Left lung (tissue), 10 donors: ENCODE data around the gene JADE2. TPM values are rescaled to one million over a fixed set of nuclear protein-coding genes. Genes with fewer than 3 reads are reported as not detected.

Experiments
- ATAC-seq: fragments of 200-7000 bp; cut with Tn5 transposase; one replicate; pipeline ENCODE4 v1.9.1; 2020; ENCODE audit warnings: moderate library complexity
- DNase-seq, 4 donors: peaks; one replicate each; pipeline ENCODE4 v3.0.0-alpha.2; 2013 to 2020
- H3K27ac ChIP-seq, 2 donors: fragments of 200-600 bp; sonication (generic) in 1 of 2; one replicate each; pipeline versions ENCODE4 v1.5.0 to v1.8.0; 2020 to 2021
- H3K27me3 ChIP-seq, 2 donors: fragments of 200-600 bp; sonication (generic) in 1 of 2; one replicate each; pipeline versions ENCODE4 v1.5.0 to v1.8.0; 2020 to 2021
- H3K36me3 ChIP-seq, 2 donors: fragments of 200-600 bp; sonication (generic) in 1 of 2; one replicate each; pipeline versions ENCODE4 v1.5.0 to v1.8.0; 2020 to 2021
- H3K4me1 ChIP-seq, 2 donors: fragments of 200-600 bp; one replicate each; pipeline ENCODE4 v1.8.0; 2021
- H3K4me3 ChIP-seq, 2 donors: fragments of 200-600 bp; sonication (generic) in 1 of 2; one replicate each; pipeline versions ENCODE4 v1.5.0 to v1.8.0; 2020 to 2021; ENCODE audit warnings: mild to moderate bottlenecking in 1 of 2
- H3K9me3 ChIP-seq, 2 donors: fragments of 200-600 bp; sonication (generic) in 1 of 2; one replicate each; pipeline versions ENCODE4 v1.5.0 to v1.8.0; 2020 to 2021
- intact Hi-C, 2 donors: fragments of 100-400 bp; cut with DNase I; formaldehyde crosslinking; loops; one replicate each; pipeline versions ENCODE4 v1.11.2 to v1.14.2; 2022
- polyA plus RNA-seq, 6 donors: library from polyadenylated mRNA; unstranded; fragments of 120-200 nt; gene quantifications; one replicate each; pipeline ENCODE4 v1.2.1, GENCODE V29; 2013; ENCODE audit not compliant: insufficient read length in 6 of 6
- total RNA-seq, 2 donors: library from RNA; stranded (reverse); fragmentation: NEBNext Ultra II Directional; extraction: Animal tissue kit (Norgen Biotek cat#: 25700); gene quantifications; one replicate each; pipeline ENCODE4 v1.2.1, GENCODE V29; 2021
- TF ChIP-seq, protein P1 (sequence below), 2 donors: fragments of 200-600 bp; sonication (generic) in 1 of 2; IDR thresholded peaks; one replicate each; pipeline versions ENCODE4 v1.5.0 to v1.8.0; 2021; ENCODE audit warnings: antibody characterized with exemption in 2 of 2
- donor health status: DM: no; HTN: yes; CAD: no.
- donor health status: DM: no; HTN: no; CAD: no.

Gene JADE2
- total and polyA plus RNA-seq, 8 donors = 13.5 to 51.1 (median 17.3) TPM

- Histone ChIP-seq H3K27ac (no peak overlapping the region), H3K4me1 (peaks cover 22 to 50% of the 10 kb centered on the region in 2 donors), H3K9me3 (no peaks in the 10 kb centered on the region), H3K4me3 (no peak overlapping the region), H3K36me3 (no peaks in the 10 kb centered on the region), H3K27me3 (no peaks in the 10 kb centered on the region)
- intact Hi-C loops = no loop called here
- TF ChIP-seq, protein P1, sequence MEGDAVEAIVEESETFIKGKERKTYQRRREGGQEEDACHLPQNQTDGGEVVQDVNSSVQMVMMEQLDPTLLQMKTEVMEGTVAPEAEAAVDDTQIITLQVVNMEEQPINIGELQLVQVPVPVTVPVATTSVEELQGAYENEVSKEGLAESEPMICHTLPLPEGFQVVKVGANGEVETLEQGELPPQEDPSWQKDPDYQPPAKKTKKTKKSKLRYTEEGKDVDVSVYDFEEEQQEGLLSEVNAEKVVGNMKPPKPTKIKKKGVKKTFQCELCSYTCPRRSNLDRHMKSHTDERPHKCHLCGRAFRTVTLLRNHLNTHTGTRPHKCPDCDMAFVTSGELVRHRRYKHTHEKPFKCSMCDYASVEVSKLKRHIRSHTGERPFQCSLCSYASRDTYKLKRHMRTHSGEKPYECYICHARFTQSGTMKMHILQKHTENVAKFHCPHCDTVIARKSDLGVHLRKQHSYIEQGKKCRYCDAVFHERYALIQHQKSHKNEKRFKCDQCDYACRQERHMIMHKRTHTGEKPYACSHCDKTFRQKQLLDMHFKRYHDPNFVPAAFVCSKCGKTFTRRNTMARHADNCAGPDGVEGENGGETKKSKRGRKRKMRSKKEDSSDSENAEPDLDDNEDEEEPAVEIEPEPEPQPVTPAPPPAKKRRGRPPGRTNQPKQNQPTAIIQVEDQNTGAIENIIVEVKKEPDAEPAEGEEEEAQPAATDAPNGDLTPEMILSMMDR (IDR thresholded peaks at IDR 0.05) = no peak
- DNase-seq (no peak), ATAC-seq (no peak)
Measured at GRCh38 chr5:134508521-134509195, 16.8 kb upstream of the JADE2 start.

DNA sequence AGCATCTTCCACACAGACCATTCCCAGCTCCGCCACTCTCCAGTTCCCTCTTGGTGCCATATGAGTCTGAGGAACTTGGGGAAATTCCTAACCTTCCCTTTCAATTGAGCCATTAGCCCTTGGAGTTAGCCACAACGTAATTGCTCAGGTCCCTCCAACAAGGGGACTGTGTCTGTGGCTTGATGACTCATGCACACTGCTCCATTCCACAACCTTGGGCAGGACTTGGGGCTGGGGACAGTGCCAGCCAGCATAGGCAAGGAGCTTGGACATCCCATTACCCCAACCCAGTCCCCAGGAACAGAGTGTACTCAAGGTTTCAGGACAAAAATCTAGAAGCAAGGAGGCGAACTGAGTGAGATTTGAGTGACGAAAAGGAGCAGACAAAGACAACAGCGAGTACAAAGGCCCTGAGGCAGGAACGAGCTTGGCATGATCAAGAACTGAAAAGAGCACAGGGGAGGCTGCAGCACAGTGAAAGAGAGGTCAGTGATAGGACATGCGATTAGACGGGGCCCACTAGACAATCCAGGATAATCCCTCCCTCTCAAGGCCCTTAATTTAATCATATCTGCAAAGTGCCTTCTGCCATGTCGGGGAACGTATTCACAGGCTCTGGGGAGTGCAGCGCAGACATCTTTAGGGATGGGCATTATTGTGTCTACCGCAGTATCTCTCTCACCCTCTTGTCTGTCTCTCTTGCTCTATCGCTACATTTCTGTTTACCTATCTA is 16.0 kb upstream of the JADE2 start:
- no peaks in the 10 kb centered on the region for H3K36me3 ChIP-seq
- peaks cover 18 to 42% of the 10 kb centered on the region in 2 donors for H3K4me1 ChIP-seq
- intact Hi-C loops = no loop called here
- ATAC-seq (peak; percentile 3), DNase-seq (peak in 1 of 4 donors; percentile 54)
- TF ChIP-seq, protein P1 (IDR thresholded peaks at IDR 0.05) = no peak
- no peaks in the 10 kb centered on the region for H3K9me3 ChIP-seq
- no peaks in the 10 kb centered on the region for H3K27me3 ChIP-seq
- no peak overlapping the region for H3K4me3 ChIP-seq
- no peak overlapping the region for H3K27ac ChIP-seq

GRCh38 chr5:134510970-134511795 is 14.3 kb upstream of the JADE2 start:
- Histone ChIP-seq H3K27ac (peak overlapping the region; percentile 55 to 66), H3K9me3 (no peaks in the 10 kb centered on the region), H3K4me1 (peaks cover 14 to 25% of the 10 kb centered on the region in 2 donors), H3K27me3 (no peaks in the 10 kb centered on the region), H3K4me3 (no peak overlapping the region), H3K36me3 (no peaks in the 10 kb centered on the region)
- ATAC-seq (peak; percentile 62), DNase-seq (peak in 1 of 4 donors; percentile 31)
- intact Hi-C loops = no loop called here
- TF ChIP-seq, protein P1 (IDR thresholded peaks at IDR 0.05) = no peak

DNA sequence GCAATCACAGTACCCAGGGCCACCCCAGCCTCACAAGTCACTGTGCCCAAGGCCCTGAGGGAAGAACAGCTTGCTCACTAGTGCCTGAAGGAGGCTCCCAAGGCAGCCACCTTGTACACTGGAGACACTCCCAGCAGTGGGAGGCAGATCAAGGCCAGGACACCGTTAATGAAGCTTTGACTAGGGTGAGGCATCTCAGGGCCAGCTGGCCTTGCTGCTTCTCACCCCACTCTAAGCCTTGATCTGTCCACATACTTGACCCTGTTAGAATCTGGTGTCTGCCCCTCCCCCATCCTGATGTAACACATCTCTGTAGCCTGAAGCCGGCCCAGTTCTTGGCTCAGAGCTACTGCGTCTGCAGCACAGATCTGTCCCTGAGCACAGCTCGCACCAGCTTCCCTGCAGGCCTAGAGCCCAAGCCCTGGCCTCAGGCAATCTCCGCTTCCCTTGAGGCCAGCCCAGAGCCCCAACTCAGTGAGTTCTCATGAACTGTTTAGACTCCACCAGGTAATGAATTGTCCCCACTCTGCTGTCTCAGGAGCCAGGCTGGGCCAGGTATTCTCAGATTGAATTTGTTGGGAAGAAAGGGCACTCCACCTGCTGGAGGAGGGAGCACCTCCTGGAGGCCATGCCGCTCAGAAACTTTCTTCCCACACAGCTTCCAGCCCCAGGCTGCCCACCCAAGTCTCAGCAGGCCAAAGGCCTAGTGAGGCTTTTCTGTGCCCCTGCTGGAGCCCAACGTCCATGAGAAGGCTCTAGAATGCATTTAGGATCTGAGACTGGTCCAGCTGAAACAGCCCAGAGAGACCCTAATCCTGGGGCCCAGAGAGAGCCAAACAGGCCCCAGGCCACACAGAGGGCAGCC is 13.4 kb upstream of the JADE2 start:
- H3K9me3 ChIP-seq = no peaks in the 10 kb centered on the region
- H3K36me3 ChIP-seq = no peaks in the 10 kb centered on the region
- no peaks in the 10 kb centered on the region for H3K27me3 ChIP-seq
- H3K27ac ChIP-seq = peak overlapping the region; percentile 55 to 66
- H3K4me1 ChIP-seq = peaks cover 10 to 17% of the 10 kb centered on the region in 2 donors
- ATAC-seq = peak; percentile 83
- no peak overlapping the region for H3K4me3 ChIP-seq
- TF ChIP-seq, protein P1 (IDR thresholded peaks at IDR 0.05) = no peak
- DNase-seq = peak in 3 of 4 donors; percentile 52 to 76 (median 73)
- intact Hi-C loops = no loop called here
